ENCODE measurements around the gene HCK.

The HCK gene

GRCh38 chr20:32126919-32127318 lies 74.9 kb downstream of the HCK start:
- H3K27ac ChIP-seq, result no peak overlapping the region
- TF ChIP-seq ZFX (IDR thresholded peaks at IDR 0.05) (no peak), CTCF (conservative IDR thresholded peaks at IDR 0.05) (no peak)

GRCh38 chr20:32127347-32127746 lies 75.3 kb downstream of the HCK start:
- H3K27ac ChIP-seq, result no peak overlapping the region
- TF ChIP-seq ZFX (IDR thresholded peaks at IDR 0.05) (no peak), CTCF (conservative IDR thresholded peaks at IDR 0.05) (no peak)

GRCh38 chr20:32128167-32128566 lies 76.1 kb downstream of the HCK start:
- TF ChIP-seq CTCF (conservative IDR thresholded peaks at IDR 0.05), result no peak
- TF ChIP-seq ZFX (IDR thresholded peaks at IDR 0.05), result no peak

GRCh38 chr20:32129863-32130262 lies 77.8 kb downstream of the HCK start:
- no peak overlapping the region for H3K27ac ChIP-seq
- TF ChIP-seq ZFX (IDR thresholded peaks at IDR 0.05), result no peak
- no peak for TF ChIP-seq CTCF (conservative IDR thresholded peaks at IDR 0.05)

More at GRCh38 chr20:32128167-32128566, 76.1 kb downstream of the HCK start:
- H3K27ac ChIP-seq, result no peak overlapping the region

- no peak overlapping the region for H3K27ac ChIP-seq
- TF ChIP-seq ZFX (IDR thresholded peaks at IDR 0.05) (no peak), CTCF (conservative IDR thresholded peaks at IDR 0.05) (no peak)
These were observed 78.3 kb downstream of the HCK start for GRCh38 chr20:32130352-32130751.

GRCh38 chr20:32130965-32131364 lies 78.9 kb downstream of the HCK start:
- H3K27ac ChIP-seq, result no peak overlapping the region

GRCh38 chr20:32132911-32133549 lies 81.0 kb downstream of the HCK start:
- TF ChIP-seq ZFX (IDR thresholded peaks at IDR 0.05), result no peak
- no peak for TF ChIP-seq CTCF (conservative IDR thresholded peaks at IDR 0.05)
- no peak overlapping the region for H3K27ac ChIP-seq

More at GRCh38 chr20:32130965-32131364, 78.9 kb downstream of the HCK start:
- TF ChIP-seq ZFX (IDR thresholded peaks at IDR 0.05) (no peak), CTCF (conservative IDR thresholded peaks at IDR 0.05) (no peak)

All from C4-2B (cell line).